ENCODE results near the gene DOHH. TPM values are rescaled to one million over a fixed set of nuclear protein-coding genes. Genes with fewer than 3 reads are reported as not detected.

DOHH gene
- total and polyA plus RNA-seq, 2 donors (not counting 3 experiments of a cell fraction or from before 2014, with no cell fraction given): 8.7 to 15.2 TPM

- FAIRE-seq: no peak
These were observed 31.2 kb upstream of the DOHH start for GRCh38 chr19:3531716-3532115.

More at GRCh38 chr19:3531716-3532115, 31.2 kb upstream of the DOHH start:
- H3K27ac ChIP-seq (ENCODE audit: insufficient read depth, low read depth, low read length): no peak overlapping the region
- no peaks in the 10 kb centered on the region for H3K27me3 ChIP-seq (ENCODE audit: control insufficient read depth in 2 of 2, insufficient read depth in 2 of 2, low read length in 2 of 2)
- no peak for DNase-seq (ENCODE audit: low read depth, low spot score)
- H3K79me2 ChIP-seq (ENCODE audit: control insufficient read depth, insufficient read depth, low read length): no peaks in the 10 kb centered on the region
- no peaks in the 10 kb centered on the region for H3K9me1 ChIP-seq (replicated peaks; ENCODE audit: control insufficient read depth, extremely low read depth, insufficient read depth, low read length)
- H3K4me1 ChIP-seq (ENCODE audit: control insufficient read depth, extremely low read depth, insufficient read depth, low read length): no peaks in the 10 kb centered on the region
- dilution Hi-C loops (cut with MboI; ENCODE audit: extremely low pct_ligation_motif_present, low sequenced_read_pairs): no loop called here
- H3K9ac ChIP-seq (replicated peaks; ENCODE audit: extremely low read depth, insufficient read depth, low read length): no peak overlapping the region
- intact Hi-C loops (cut with micrococcal nuclease): no loop called here
- H3K4me2 ChIP-seq (ENCODE audit: insufficient read depth, low read length): no peak overlapping the region
- no peak overlapping the region for H3K4me3 ChIP-seq (replicated peaks in 1 of 3; ENCODE audit: insufficient read depth in 1 of 3, low read depth in 1 of 3, low read length in 3 of 3)
- peaks cover 9 to 56% of the 10 kb centered on the region in 2 experiments for H3K36me3 ChIP-seq (ENCODE audit: control insufficient read depth in 2 of 2, extremely low read depth in 1 of 2, insufficient read depth in 2 of 2, low read length in 2 of 2)
- no peaks in the 10 kb centered on the region for H3K9me3 ChIP-seq (replicated peaks; ENCODE audit: control insufficient read depth, insufficient read depth, low read length)
- BruUV-seq (replicated peaks): no TSS peak
- POLR2A ChIA-PET: no interaction called here
- H2AFZ ChIP-seq (ENCODE audit: low read depth, low read length): no peak overlapping the region
- H4K20me1 ChIP-seq (replicated peaks; ENCODE audit: control insufficient read depth, extremely low read depth, insufficient read depth, low read length): no peaks in the 10 kb centered on the region
- TF ChIP-seq FOS (IDR thresholded peaks at IDR 0.05; ENCODE audit: borderline replicate concordance, insufficient read depth, low read length) (no peak), EZH2 (IDR thresholded peaks at IDR 0.05; ENCODE audit: borderline replicate concordance, low read depth, low read length, severe bottlenecking) (no peak), CTCF (IDR thresholded peaks at IDR 0.05; ENCODE audit: extremely low read depth in 1 of 2, insufficient read depth in 1 of 2, low read depth in 1 of 2, low read length in 2 of 2) (no peak), MYC (IDR thresholded peaks at IDR 0.05; ENCODE audit: low read depth, low read length) (no peak), JUN (IDR thresholded peaks at IDR 0.05; ENCODE audit: borderline replicate concordance, insufficient read depth, insufficient read length, low read depth) (no peak), GATA2 (IDR thresholded peaks at IDR 0.05; ENCODE audit: insufficient read depth, insufficient read length, low read depth, low read length) (no peak), POLR2AphosphoS5 (IDR thresholded peaks at IDR 0.05; ENCODE audit: insufficient read depth, low read depth, low read length) (no peak), MAX (IDR thresholded peaks at IDR 0.05; ENCODE audit: insufficient read depth, insufficient read length) (no peak), POLR2A (IDR thresholded peaks at IDR 0.05; ENCODE audit: low read depth, low read length) (no peak)
- CTCF ChIA-PET: interaction anchor here (1.2 kb wide), 1 partner anchor 13 kb away, joined by 4 read pairs; no protein-coding TSS in a partner anchor

Data from endothelial cell of umbilical vein (primary cell).